Right lobe of liver (tissue), 6 donors: Measurements from ENCODE around the gene TAS2R5. TPM values are rescaled to one million over a fixed set of nuclear protein-coding genes. Genes with fewer than 3 reads are reported as not detected.
"Not testable (repeated sequence)": the region's sequence is repeated elsewhere in the genome, so short reads cannot be mapped to it uniquely, and the experiment has no call there.

Experiments
- ATAC-seq, 4 donors: fragments of 200-7000 bp; cut with Tn5 transposase; one replicate each; pipeline ENCODE4 v1.9.1; 2020; ENCODE audit warnings: mild to moderate bottlenecking in 4 of 4, moderate library complexity in 4 of 4
- DNase-seq, 3 donors: peaks; one replicate each; pipeline ENCODE4 v3.0.0-alpha.2; 2020
- H3K27ac ChIP-seq, 3 donors: fragments of 200-600 bp; one replicate each; pipeline ENCODE4 v1.8.0; 2022
- H3K27me3 ChIP-seq, 2 donors: fragments of 200-600 bp; one replicate each; pipeline ENCODE4 v1.8.0; 2022
- H3K36me3 ChIP-seq, 4 donors: fragments of 200-600 bp; sonication (generic) in 1 of 4; one replicate each; pipeline versions ENCODE4 v1.5.1 to v1.8.0; 2017 to 2022; ENCODE audit warnings: control low read depth in 1 of 4
- H3K4me1 ChIP-seq, 4 donors: fragments of 200-600 bp; sonication (generic) in 1 of 4; one replicate each; pipeline versions ENCODE4 v1.5.1 to v1.8.0; 2017 to 2022; ENCODE audit warnings: control low read depth in 1 of 4
- H3K4me3 ChIP-seq, 3 donors: fragments of 200-600 bp; one replicate each; pipeline ENCODE4 v1.8.0; 2022
- H3K9me3 ChIP-seq, 4 donors: fragments of 200-600 bp; sonication (generic) in 1 of 4; one replicate each; pipeline versions ENCODE4 v1.5.1 to v1.8.0; 2017 to 2022; ENCODE audit warnings: control low read depth in 1 of 4
- CTCF ChIP-seq, 4 donors: fragments of 200-600 bp in 3 of 4; fragments of 450-650 bp in 1 of 4; IDR thresholded peaks; one replicate each; pipeline versions ENCODE4 v1.5.1 to v1.8.0; 2016 to 2022; ENCODE audit warnings: antibody characterized with exemption in 4 of 4, mild to moderate bottlenecking in 2 of 4
- POLR2A ChIP-seq: fragments of 450-650 bp; IDR thresholded peaks from one replicate; pipeline ENCODE4 v1.6.1; 2017; ENCODE audit warnings: antibody characterized with exemption, mild to moderate bottlenecking
- WGBS: methylation state at CpG from one replicate; pipeline ENCODE4 v1.1.6; 2018; ENCODE audit warnings: low coverage, low lambda C conversion rate; ENCODE audit not compliant: insufficient coverage; ENCODE audit errors: missing lambda C conversion rate; 5-methylcytosine and 5-hydroxymethylcytosine counted together
- intact Hi-C, 2 donors: fragments of 100-400 bp; cut with DNase I; formaldehyde crosslinking; loops; one replicate each; pipeline versions ENCODE4 v1.11.2 to v1.14.1; 2022
- total RNA-seq, 6 experiments: library from RNA; depleted of rRNA in 2 of 6; stranded (reverse); fragments of >200 nt in 2 of 6; fragmentation: NEBNext Ultra II Directional in 3 of 6; extraction: Animal tissue kit (Norgen Biotek cat#: 25700) in 3 of 6; gene quantifications; one replicate each; pipeline versions ENCODE4 v1.1.0 to v1.2.4, GENCODE V29; 2016 to 2023
- donor health status: DM: no; HTN: yes; CAD: no.
- donor health status: DM: no; HTN: no; CAD: no.
- donor health status: DM: no; HTN: no; CAD: no.
- donor health status: DM: no; HTN: yes; CAD: no.
- donor health status: DM: no; HTN: yes; CAD: no.

TAS2R5 gene
- total RNA-seq, 6 experiments from 2014 or later = 0.43 to 0.68 (median 0.51) TPM; not detected in 1

- Histone ChIP-seq H3K4me3 (no peak overlapping the region), H3K27ac (no peak overlapping the region), H3K9me3 (no peaks in the 10 kb centered on the region), H3K27me3 (no peaks in the 10 kb centered on the region), H3K4me1 (no peaks in the 10 kb centered on the region), H3K36me3 (no peaks in the 10 kb centered on the region)
- ATAC-seq = peak; percentile 71 to 78 (median 76)
- WGBS = 57% methylated on average over 13 of the region's 13 CpGs
- no peak for DNase-seq
- intact Hi-C loops = no loop called here
- TF ChIP-seq CTCF (IDR thresholded peaks at IDR 0.05) (peak; percentile 63 to 84 (median 80)), POLR2A (no peak)
These were observed 4.1 kb upstream of the TAS2R5 start for GRCh38 chr7:141785706-141786552.

GRCh38 chr7:141788296-141788695 lies 1.7 kb upstream of the TAS2R5 start:
- intact Hi-C loops = no loop called here
- TF ChIP-seq POLR2A (no peak), CTCF (IDR thresholded peaks at IDR 0.05) (no peak)
- no peaks in the 10 kb centered on the region for H3K36me3 ChIP-seq
- H3K27ac ChIP-seq = no peak overlapping the region
- no peaks in the 10 kb centered on the region for H3K9me3 ChIP-seq
- H3K4me1 ChIP-seq = no peaks in the 10 kb centered on the region
- H3K27me3 ChIP-seq = no peaks in the 10 kb centered on the region
- WGBS = 48% methylated on average over 2 of the region's 2 CpGs
- DNase-seq (no peak), ATAC-seq (no peak)
- H3K4me3 ChIP-seq = no peak overlapping the region

- DNase-seq (no peak), ATAC-seq (no peak)
- H3K4me3 ChIP-seq = no peak overlapping the region
- 71% methylated on average over 2 of the region's 2 CpGs for WGBS
- no peaks in the 10 kb centered on the region for H3K27me3 ChIP-seq
- intact Hi-C loops = no loop called here
- H3K36me3 ChIP-seq = no peaks in the 10 kb centered on the region
- H3K9me3 ChIP-seq = no peaks in the 10 kb centered on the region
- H3K27ac ChIP-seq = no peak overlapping the region
- TF ChIP-seq CTCF (IDR thresholded peaks at IDR 0.05) = no peak
- no peaks in the 10 kb centered on the region for H3K4me1 ChIP-seq
These were observed 2.5 kb downstream of the TAS2R5 start for GRCh38 chr7:141792526-141792925.

- no peak for TF ChIP-seq CTCF (IDR thresholded peaks at IDR 0.05)
- TF ChIP-seq POLR2A = no peak
- 50% methylated on average over 1 of the region's 1 CpG for WGBS
- Histone ChIP-seq H3K27ac (no peak overlapping the region), H3K9me3 (peaks cover 0 to 13% (median 2%) of the 10 kb centered on the region in 4 donors), H3K36me3 (no peaks in the 10 kb centered on the region), H3K27me3 (no peaks in the 10 kb centered on the region), H3K4me1 (no peaks in the 10 kb centered on the region), H3K4me3 (no peak overlapping the region)
- ATAC-seq = no peak
- intact Hi-C loops = no loop called here
- DNase-seq = no peak
These were observed 30.1 kb downstream of the TAS2R5 start for GRCh38 chr7:141820067-141820466.

GRCh38 chr7:141822432-141822831 lies 32.4 kb downstream of the TAS2R5 start:
- H3K27me3 ChIP-seq, H3K36me3 ChIP-seq, intact Hi-C loops, H3K27ac ChIP-seq, ATAC-seq, H3K4me3 ChIP-seq, H3K4me1 ChIP-seq, DNase-seq: not testable (repeated sequence)
- peaks cover 0 to 13% (median 2%) of the 10 kb centered on the region in 4 donors for H3K9me3 ChIP-seq
